ENCODE results near the gene SYNE2.

The SYNE2 gene

GRCh38 chr14:63949696-63950095, 96.9 kb downstream of the SYNE2 start:
- Histone ChIP-seq H3K9me3 (ENCODE audit: insufficient read depth, low read depth, low read length) (no peaks in the 10 kb centered on the region), H3K4me1 (ENCODE audit: insufficient read depth, low read length) (peaks cover 5% of the 10 kb centered on the region; the same call in 1 of the 2 replicates), H3K36me3 (ENCODE audit: insufficient read depth, low read depth, low read length) (peaks cover 24% of the 10 kb centered on the region), H3K9ac (ENCODE audit: low read depth, low read length) (no peak overlapping the region), H3K4me3 (ENCODE audit: low read length) (no peak overlapping the region), H3K27ac (ENCODE audit: low read length) (no peak overlapping the region), H3K27me3 (ENCODE audit: insufficient read depth, low read length) (no peaks in the 10 kb centered on the region)

GRCh38 chr14:63951021-63951420, 98.2 kb downstream of the SYNE2 start:
- Histone ChIP-seq H3K27ac (ENCODE audit: low read length) (no peak overlapping the region), H3K4me1 (ENCODE audit: insufficient read depth, low read length) (peaks cover 5% of the 10 kb centered on the region; the same call in 1 of the 2 replicates), H3K36me3 (ENCODE audit: insufficient read depth, low read depth, low read length) (peaks cover 28% of the 10 kb centered on the region), H3K9ac (ENCODE audit: low read depth, low read length) (no peak overlapping the region), H3K4me3 (ENCODE audit: low read length) (no peak overlapping the region), H3K27me3 (ENCODE audit: insufficient read depth, low read length) (no peaks in the 10 kb centered on the region), H3K9me3 (ENCODE audit: insufficient read depth, low read depth, low read length) (no peaks in the 10 kb centered on the region)

- H3K4me1 ChIP-seq (ENCODE audit: insufficient read depth, low read length), result peaks cover 5% of the 10 kb centered on the region; the same call in 1 of the 2 replicates
- no peaks in the 10 kb centered on the region for H3K9me3 ChIP-seq (ENCODE audit: insufficient read depth, low read depth, low read length)
- H3K27me3 ChIP-seq (ENCODE audit: insufficient read depth, low read length), result no peaks in the 10 kb centered on the region
- no peak overlapping the region for H3K9ac ChIP-seq (ENCODE audit: low read depth, low read length)
- no peak overlapping the region for H3K4me3 ChIP-seq (ENCODE audit: low read length)
- H3K27ac ChIP-seq (ENCODE audit: low read length), result no peak overlapping the region
- peaks cover 32% of the 10 kb centered on the region for H3K36me3 ChIP-seq (ENCODE audit: insufficient read depth, low read depth, low read length)
Measured at GRCh38 chr14:63951429-63951828, 98.6 kb downstream of the SYNE2 start.

GRCh38 chr14:63952053-63952932, 99.5 kb downstream of the SYNE2 start:
- Histone ChIP-seq H3K4me1 (ENCODE audit: insufficient read depth, low read length) (peaks cover 5% of the 10 kb centered on the region; the same call in 1 of the 2 replicates), H3K4me3 (ENCODE audit: low read length) (no peak overlapping the region), H3K36me3 (ENCODE audit: insufficient read depth, low read depth, low read length) (peaks cover 38% of the 10 kb centered on the region), H3K9ac (ENCODE audit: low read depth, low read length) (no peak overlapping the region), H3K9me3 (ENCODE audit: insufficient read depth, low read depth, low read length) (no peaks in the 10 kb centered on the region), H3K27me3 (ENCODE audit: insufficient read depth, low read length) (no peaks in the 10 kb centered on the region), H3K27ac (ENCODE audit: low read length) (no peak overlapping the region)

- Histone ChIP-seq H3K9ac (ENCODE audit: low read depth, low read length) (no peak overlapping the region), H3K27me3 (ENCODE audit: insufficient read depth, low read length) (no peaks in the 10 kb centered on the region), H3K9me3 (ENCODE audit: insufficient read depth, low read depth, low read length) (no peaks in the 10 kb centered on the region), H3K4me3 (ENCODE audit: low read length) (no peak overlapping the region), H3K27ac (ENCODE audit: low read length) (no peak overlapping the region), H3K4me1 (ENCODE audit: insufficient read depth, low read length) (peaks cover 5% of the 10 kb centered on the region; the same call in 1 of the 2 replicates), H3K36me3 (ENCODE audit: insufficient read depth, low read depth, low read length) (peaks cover 38% of the 10 kb centered on the region)
Measured at GRCh38 chr14:63952933-63953437, 100.2 kb downstream of the SYNE2 start.

GRCh38 chr14:63956326-63956725, 103.5 kb downstream of the SYNE2 start:
- H3K27me3 ChIP-seq (ENCODE audit: insufficient read depth, low read length), result no peaks in the 10 kb centered on the region
- H3K9ac ChIP-seq (ENCODE audit: low read depth, low read length), result no peak overlapping the region
- H3K36me3 ChIP-seq (ENCODE audit: insufficient read depth, low read depth, low read length), result peaks cover 29% of the 10 kb centered on the region
- H3K4me1 ChIP-seq (ENCODE audit: insufficient read depth, low read length), result no peaks in the 10 kb centered on the region; the same call in 1 of the 2 replicates
- no peak overlapping the region for H3K27ac ChIP-seq (ENCODE audit: low read length)
- H3K4me3 ChIP-seq (ENCODE audit: low read length), result no peak overlapping the region
- no peaks in the 10 kb centered on the region for H3K9me3 ChIP-seq (ENCODE audit: insufficient read depth, low read depth, low read length)

GRCh38 chr14:63960926-63961567, 108.2 kb downstream of the SYNE2 start:
- Histone ChIP-seq H3K9me3 (ENCODE audit: insufficient read depth, low read depth, low read length) (no peaks in the 10 kb centered on the region), H3K4me3 (ENCODE audit: low read length) (no peak overlapping the region), H3K4me1 (ENCODE audit: insufficient read depth, low read length) (peaks cover 9% of the 10 kb centered on the region), H3K36me3 (ENCODE audit: insufficient read depth, low read depth, low read length) (peaks cover 18% of the 10 kb centered on the region), H3K27me3 (ENCODE audit: insufficient read depth, low read length) (no peaks in the 10 kb centered on the region), H3K9ac (ENCODE audit: low read depth, low read length) (no peak overlapping the region), H3K27ac (ENCODE audit: low read length) (no peak overlapping the region)

GRCh38 chr14:63962906-63963305, 110.1 kb downstream of the SYNE2 start:
- no peak overlapping the region for H3K4me3 ChIP-seq (ENCODE audit: low read length)
- H3K27me3 ChIP-seq (ENCODE audit: insufficient read depth, low read length), result no peaks in the 10 kb centered on the region
- H3K9me3 ChIP-seq (ENCODE audit: insufficient read depth, low read depth, low read length), result no peaks in the 10 kb centered on the region
- no peak overlapping the region for H3K9ac ChIP-seq (ENCODE audit: low read depth, low read length)
- H3K4me1 ChIP-seq (ENCODE audit: insufficient read depth, low read length), result peaks cover 9% of the 10 kb centered on the region
- H3K27ac ChIP-seq (ENCODE audit: low read length), result no peak overlapping the region
- peaks cover 13% of the 10 kb centered on the region for H3K36me3 ChIP-seq (ENCODE audit: insufficient read depth, low read depth, low read length)

- H3K9me3 ChIP-seq (ENCODE audit: insufficient read depth, low read depth, low read length), result no peaks in the 10 kb centered on the region
- no peak overlapping the region for H3K9ac ChIP-seq (ENCODE audit: low read depth, low read length)
- peaks cover 9% of the 10 kb centered on the region for H3K4me1 ChIP-seq (ENCODE audit: insufficient read depth, low read length)
- peaks cover 16% of the 10 kb centered on the region for H3K36me3 ChIP-seq (ENCODE audit: insufficient read depth, low read depth, low read length)
- H3K4me3 ChIP-seq (ENCODE audit: low read length), result no peak overlapping the region
- H3K27ac ChIP-seq (ENCODE audit: low read length), result no peak overlapping the region
- H3K27me3 ChIP-seq (ENCODE audit: insufficient read depth, low read length), result no peaks in the 10 kb centered on the region
Measured at GRCh38 chr14:63963439-63963838, 110.6 kb downstream of the SYNE2 start.

GRCh38 chr14:63964113-63964512, 111.3 kb downstream of the SYNE2 start:
- Histone ChIP-seq H3K27ac (ENCODE audit: low read length) (no peak overlapping the region), H3K36me3 (ENCODE audit: insufficient read depth, low read depth, low read length) (peaks cover 21% of the 10 kb centered on the region), H3K9ac (ENCODE audit: low read depth, low read length) (no peak overlapping the region), H3K9me3 (ENCODE audit: insufficient read depth, low read depth, low read length) (no peaks in the 10 kb centered on the region), H3K4me3 (ENCODE audit: low read length) (no peak overlapping the region), H3K27me3 (ENCODE audit: insufficient read depth, low read length) (no peaks in the 10 kb centered on the region), H3K4me1 (ENCODE audit: insufficient read depth, low read length) (peaks cover 9% of the 10 kb centered on the region)

- Histone ChIP-seq H3K27me3 (ENCODE audit: insufficient read depth, low read length) (no peaks in the 10 kb centered on the region), H3K9ac (ENCODE audit: low read depth, low read length) (no peak overlapping the region), H3K9me3 (ENCODE audit: insufficient read depth, low read depth, low read length) (no peaks in the 10 kb centered on the region), H3K4me1 (ENCODE audit: insufficient read depth, low read length) (peaks cover 9% of the 10 kb centered on the region), H3K4me3 (ENCODE audit: low read length) (no peak overlapping the region), H3K36me3 (ENCODE audit: insufficient read depth, low read depth, low read length) (peaks cover 18% of the 10 kb centered on the region), H3K27ac (ENCODE audit: low read length) (no peak overlapping the region)
Measured at GRCh38 chr14:63966407-63966806, 113.6 kb downstream of the SYNE2 start.
